GM23338 (cell line): ENCODE data around the gene MLLT3. TPM values are rescaled to one million over a fixed set of nuclear protein-coding genes. Genes with fewer than 3 reads are reported as not detected.

Experiments used
- ATAC-seq: fragments of 200-7000 bp; cut with Tn5 transposase; 3 replicates; pipeline ENCODE4 v1.9.1; 2020
- DNase-seq: peaks from one replicate; pipeline ENCODE4 v3.0.0-alpha.2; 2015; ENCODE audit warnings: low spot score
- H2AFZ ChIP-seq: fragments of 200-600 bp; sonication (generic); 2 replicates; pipeline ENCODE4 v1.8.0; 2016; ENCODE audit warnings: antibody characterized with exemption, mild to moderate bottlenecking, moderate library complexity
- H3F3A ChIP-seq: fragments of 200-600 bp; sonication (generic); replicated peaks from 2 replicates; pipeline ENCODE4 v1.8.0; 2017; ENCODE audit warnings: antibody characterized with exemption, mixed run types, low read depth
- H3K27ac ChIP-seq: fragments of 200-600 bp; sonication (generic); 2 replicates; pipeline ENCODE4 v1.6.1; 2016; ENCODE audit warnings: low read depth
- H3K27me3 ChIP-seq: fragments of 200-600 bp; sonication (generic); 2 replicates; pipeline ENCODE4 v1.8.0; 2016; ENCODE audit warnings: mild to moderate bottlenecking, mixed run types, moderate library complexity; ENCODE audit not compliant: insufficient read depth
- H3K36me3 ChIP-seq: fragments of 200-600 bp; sonication (generic); 2 replicates; pipeline ENCODE4 v1.8.0; 2016; ENCODE audit warnings: mild to moderate bottlenecking; ENCODE audit not compliant: insufficient read depth
- H3K4me1 ChIP-seq: fragments of 200-600 bp; sonication (generic); 2 replicates; pipeline ENCODE4 v1.8.0; 2016; ENCODE audit warnings: mild to moderate bottlenecking, moderate library complexity; ENCODE audit not compliant: insufficient read depth
- H3K4me2 ChIP-seq: fragments of 200-600 bp; sonication (generic); 2 replicates; pipeline ENCODE4 v1.7.1; 2017; ENCODE audit warnings: mixed run types
- H3K4me3 ChIP-seq: fragments of 200-600 bp; sonication (generic); 2 replicates; pipeline ENCODE4 v1.6.1; 2016; ENCODE audit warnings: mixed run types
- H3K79me2 ChIP-seq: fragments of 200-600 bp; sonication (generic); replicated peaks from 2 replicates; pipeline ENCODE4 v1.8.0; 2017; ENCODE audit warnings: mild to moderate bottlenecking; ENCODE audit not compliant: insufficient read depth
- H3K9me2 ChIP-seq: fragments of 200-600 bp; sonication (generic); 2 replicates; pipeline ENCODE4 v1.8.0; 2017; ENCODE audit not compliant: insufficient read depth
- H4K20me1 ChIP-seq: fragments of 200-600 bp; sonication (generic); replicated peaks from 2 replicates; pipeline ENCODE4 v1.8.0; 2017; ENCODE audit warnings: mild to moderate bottlenecking; ENCODE audit not compliant: insufficient read depth
- H3K27ac Mint-ChIP-seq: 2 replicates; pipeline ENCODE4 v1.8.0; 2020; ENCODE audit warnings: inconsistent platforms, mild to moderate bottlenecking, moderate library complexity, mixed read lengths
- H3K27me3 Mint-ChIP-seq: 3 replicates; pipeline ENCODE4 v1.8.0; 2022; ENCODE audit warnings: low read depth, mild to moderate bottlenecking, moderate library complexity, mixed read lengths, inconsistent platforms; ENCODE audit not compliant: insufficient read depth, poor library complexity
- H3K36me3 Mint-ChIP-seq: 3 replicates; pipeline ENCODE4 v1.8.0; 2021; ENCODE audit warnings: low read depth, mild to moderate bottlenecking, inconsistent platforms, moderate library complexity, mixed read lengths
- H3K4me1 Mint-ChIP-seq: 3 replicates; pipeline ENCODE4 v1.8.0; 2020; ENCODE audit warnings: mild to moderate bottlenecking, inconsistent platforms, mixed read lengths
- H3K4me3 Mint-ChIP-seq: 3 replicates; pipeline ENCODE4 v1.8.0; 2021; ENCODE audit warnings: moderate library complexity, mild to moderate bottlenecking, inconsistent platforms, mixed read lengths
- H3K9me3 Mint-ChIP-seq: 3 replicates; pipeline ENCODE4 v1.8.0; 2020; ENCODE audit warnings: moderate library complexity, mild to moderate bottlenecking, inconsistent platforms, mixed read lengths
- CREB1 ChIP-seq: fragments of 250-450 bp; sonication (Bioruptor Pico); IDR thresholded peaks from 2 replicates; pipeline ENCODE4 v1.5.0; 2020; ENCODE audit warnings: low read depth, mild to moderate bottlenecking, moderate library complexity
- EZH2 ChIP-seq: fragments of 200-600 bp; sonication (generic); IDR thresholded peaks from one replicate; pipeline ENCODE4 v1.8.0; 2017; ENCODE audit warnings: antibody characterized with exemption, mild to moderate bottlenecking, low read depth; ENCODE audit not compliant: unreplicated experiment
- EZH2phosphoT487 ChIP-seq: fragments of 200-600 bp; sonication (generic); IDR thresholded peaks from one replicate; pipeline ENCODE4 v1.8.1; 2018; ENCODE audit warnings: antibody characterized with exemption; ENCODE audit not compliant: unreplicated experiment
- JUNB ChIP-seq: IDR thresholded peaks from one replicate; pipeline ENCODE4 v1.6.1; 2016; ENCODE audit warnings: antibody characterized with exemption; ENCODE audit not compliant: unreplicated experiment
- NANOG ChIP-seq: IDR thresholded peaks from 2 replicates; pipeline ENCODE4 v1.6.1; 2016; ENCODE audit warnings: antibody characterized with exemption, borderline replicate concordance
- POLR2AphosphoS5 ChIP-seq: IDR thresholded peaks from 2 replicates; pipeline ENCODE4 v1.6.1; 2016; ENCODE audit warnings: antibody characterized with exemption, low read depth
- STAT1 ChIP-seq: IDR thresholded peaks from one replicate; pipeline ENCODE4 v1.6.1; 2016; ENCODE audit warnings: antibody characterized with exemption; ENCODE audit not compliant: unreplicated experiment
- ZNF114 ChIP-seq: fragments of 250-450 bp; sonication (Bioruptor Pico); IDR thresholded peaks from 2 replicates; pipeline ENCODE4 v1.5.0; 2020; ENCODE audit warnings: mild to moderate bottlenecking, moderate library complexity
- ZNF331 ChIP-seq: fragments of 250-450 bp; sonication (Bioruptor Pico); IDR thresholded peaks from 2 replicates; pipeline ENCODE4 v1.5.0; 2020; ENCODE audit warnings: low read depth, mild to moderate bottlenecking, moderate library complexity
- polyA plus RNA-seq: library from polyadenylated mRNA; unstranded; fragments of >200 nt; fragmentation: Nextera tagmentation; extraction: Ambion mirVana; gene quantifications from 2 replicates; pipeline ENCODE4 v1.2.1, GENCODE V29; 2016
- total RNA-seq: library from RNA; depleted of rRNA; stranded (reverse); fragments of >200 nt; shearing (Covaris generic); gene quantifications from 2 replicates; pipeline ENCODE4 v1.2.3, GENCODE V29; 2014
- TF ChIP-seq, protein P1 (sequence below): IDR thresholded peaks from one replicate; pipeline ENCODE4 v1.6.1; 2018; ENCODE audit warnings: antibody characterized with exemption; ENCODE audit not compliant: unreplicated experiment
- TF ChIP-seq, protein P2 (sequence below), 2 experiments: fragments of 200-600 bp in 1 of 2; sonication (generic) in 1 of 2; conservative IDR thresholded peaks; 2 replicates each; pipeline versions ENCODE4 v1.5.1 to v1.6.1; 2016 to 2017; ENCODE audit warnings: antibody characterized with exemption in 2 of 2, low read depth in 2 of 2, mild to moderate bottlenecking in 2 of 2, moderate library complexity in 1 of 2
- TF ChIP-seq, protein P3 (sequence below): IDR thresholded peaks from 2 replicates; pipeline ENCODE4 v1.6.1; 2016; ENCODE audit warnings: antibody characterized with exemption

MLLT3 gene
- total and polyA plus RNA-seq, 2 experiments from 2014 or later = 7.5 to 9.5 TPM

DNA sequence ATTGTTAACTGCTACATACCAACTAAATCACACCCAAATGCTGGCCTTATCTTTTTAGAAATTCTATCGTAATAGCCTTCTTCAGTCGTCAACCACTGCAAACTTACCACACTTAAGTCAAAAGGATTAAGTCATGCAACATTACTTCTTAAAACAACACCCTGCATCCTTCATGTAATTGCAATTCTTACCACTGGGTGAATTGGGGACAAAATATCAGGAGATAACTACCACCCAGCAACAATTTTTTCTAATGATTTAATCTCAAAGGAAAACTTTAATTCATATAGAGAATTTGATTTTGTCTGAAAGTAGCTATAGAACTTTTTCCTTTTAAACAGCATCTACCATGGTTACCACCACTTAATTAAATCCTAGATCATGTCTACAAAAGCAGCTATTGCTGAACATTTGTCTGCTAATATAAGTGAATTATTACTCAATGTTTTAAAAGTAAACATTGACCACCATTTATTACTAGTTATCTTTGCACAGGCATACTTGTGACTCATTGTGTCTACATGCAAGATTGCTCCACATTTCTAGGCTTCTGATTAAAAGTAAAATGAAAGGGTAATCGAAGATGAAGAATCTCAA lies 10.5 kb downstream of the MLLT3 start:
- Histone ChIP-seq H3K4me2 (no peak overlapping the region), H3K27me3 (no peaks in the 10 kb centered on the region)

DNA sequence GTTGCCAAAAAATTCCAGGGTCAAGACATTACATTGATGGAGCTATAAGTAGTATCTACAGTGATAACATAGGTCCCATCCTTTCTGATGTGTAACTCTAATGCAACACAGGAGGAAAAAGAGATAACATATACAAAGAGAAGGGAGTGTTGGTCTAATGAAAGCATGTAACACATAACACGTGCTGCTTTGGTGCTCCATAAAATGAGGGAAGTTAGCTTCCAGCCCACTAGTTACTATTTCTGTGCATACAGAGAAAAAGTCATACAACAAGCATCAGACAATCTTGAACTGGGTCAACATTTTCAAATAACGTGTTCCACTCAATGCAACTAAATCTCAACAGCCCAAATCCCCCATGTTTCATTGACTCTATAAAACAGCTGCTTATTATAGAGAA lies 11.7 kb downstream of the MLLT3 start:
- H3K4me3 ChIP-seq = no peak overlapping the region
- H3K36me3 ChIP-seq = no peaks in the 10 kb centered on the region
- no peaks in the 10 kb centered on the region for H4K20me1 ChIP-seq
- H3K27me3 ChIP-seq = no peaks in the 10 kb centered on the region
- no peaks in the 10 kb centered on the region for H3F3A ChIP-seq
- no peak overlapping the region for H2AFZ ChIP-seq
- DNase-seq (no peak), ATAC-seq (no peak)
- H3K9me2 ChIP-seq = no peaks in the 10 kb centered on the region
- no peak overlapping the region for H3K4me2 ChIP-seq
- Mint-ChIP-seq H3K36me3 (no peaks in the 10 kb centered on the region), H3K4me3 (no peak overlapping the region), H3K4me1 (peaks cover 10% of the 10 kb centered on the region), H3K27ac (no peak overlapping the region), H3K9me3 (no peaks in the 10 kb centered on the region), H3K27me3 (no peaks in the 10 kb centered on the region)
- H3K79me2 ChIP-seq = no peaks in the 10 kb centered on the region
- no peak overlapping the region; the same call in 1 of the 2 replicates for H3K27ac ChIP-seq
- H3K4me1 ChIP-seq = peaks cover 8% of the 10 kb centered on the region; the same call in 1 of the 2 replicates
- TF ChIP-seq NANOG (no peak), STAT1 (no peak), CREB1 (CRISPR knock-in tag) (no peak), JUNB (no peak), ZNF331 (CRISPR knock-in tag) (no peak), POLR2AphosphoS5 (no peak), EZH2phosphoT487 (no peak)
- TF ChIP-seq, protein P1, sequence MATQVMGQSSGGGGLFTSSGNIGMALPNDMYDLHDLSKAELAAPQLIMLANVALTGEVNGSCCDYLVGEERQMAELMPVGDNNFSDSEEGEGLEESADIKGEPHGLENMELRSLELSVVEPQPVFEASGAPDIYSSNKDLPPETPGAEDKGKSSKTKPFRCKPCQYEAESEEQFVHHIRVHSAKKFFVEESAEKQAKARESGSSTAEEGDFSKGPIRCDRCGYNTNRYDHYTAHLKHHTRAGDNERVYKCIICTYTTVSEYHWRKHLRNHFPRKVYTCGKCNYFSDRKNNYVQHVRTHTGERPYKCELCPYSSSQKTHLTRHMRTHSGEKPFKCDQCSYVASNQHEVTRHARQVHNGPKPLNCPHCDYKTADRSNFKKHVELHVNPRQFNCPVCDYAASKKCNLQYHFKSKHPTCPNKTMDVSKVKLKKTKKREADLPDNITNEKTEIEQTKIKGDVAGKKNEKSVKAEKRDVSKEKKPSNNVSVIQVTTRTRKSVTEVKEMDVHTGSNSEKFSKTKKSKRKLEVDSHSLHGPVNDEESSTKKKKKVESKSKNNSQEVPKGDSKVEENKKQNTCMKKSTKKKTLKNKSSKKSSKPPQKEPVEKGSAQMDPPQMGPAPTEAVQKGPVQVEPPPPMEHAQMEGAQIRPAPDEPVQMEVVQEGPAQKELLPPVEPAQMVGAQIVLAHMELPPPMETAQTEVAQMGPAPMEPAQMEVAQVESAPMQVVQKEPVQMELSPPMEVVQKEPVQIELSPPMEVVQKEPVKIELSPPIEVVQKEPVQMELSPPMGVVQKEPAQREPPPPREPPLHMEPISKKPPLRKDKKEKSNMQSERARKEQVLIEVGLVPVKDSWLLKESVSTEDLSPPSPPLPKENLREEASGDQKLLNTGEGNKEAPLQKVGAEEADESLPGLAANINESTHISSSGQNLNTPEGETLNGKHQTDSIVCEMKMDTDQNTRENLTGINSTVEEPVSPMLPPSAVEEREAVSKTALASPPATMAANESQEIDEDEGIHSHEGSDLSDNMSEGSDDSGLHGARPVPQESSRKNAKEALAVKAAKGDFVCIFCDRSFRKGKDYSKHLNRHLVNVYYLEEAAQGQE = no peak
- TF ChIP-seq, protein P2, sequence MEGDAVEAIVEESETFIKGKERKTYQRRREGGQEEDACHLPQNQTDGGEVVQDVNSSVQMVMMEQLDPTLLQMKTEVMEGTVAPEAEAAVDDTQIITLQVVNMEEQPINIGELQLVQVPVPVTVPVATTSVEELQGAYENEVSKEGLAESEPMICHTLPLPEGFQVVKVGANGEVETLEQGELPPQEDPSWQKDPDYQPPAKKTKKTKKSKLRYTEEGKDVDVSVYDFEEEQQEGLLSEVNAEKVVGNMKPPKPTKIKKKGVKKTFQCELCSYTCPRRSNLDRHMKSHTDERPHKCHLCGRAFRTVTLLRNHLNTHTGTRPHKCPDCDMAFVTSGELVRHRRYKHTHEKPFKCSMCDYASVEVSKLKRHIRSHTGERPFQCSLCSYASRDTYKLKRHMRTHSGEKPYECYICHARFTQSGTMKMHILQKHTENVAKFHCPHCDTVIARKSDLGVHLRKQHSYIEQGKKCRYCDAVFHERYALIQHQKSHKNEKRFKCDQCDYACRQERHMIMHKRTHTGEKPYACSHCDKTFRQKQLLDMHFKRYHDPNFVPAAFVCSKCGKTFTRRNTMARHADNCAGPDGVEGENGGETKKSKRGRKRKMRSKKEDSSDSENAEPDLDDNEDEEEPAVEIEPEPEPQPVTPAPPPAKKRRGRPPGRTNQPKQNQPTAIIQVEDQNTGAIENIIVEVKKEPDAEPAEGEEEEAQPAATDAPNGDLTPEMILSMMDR (conservative IDR thresholded peaks at IDR 0.05; ENCODE audit: low read depth in 2 of 2) = no peak

More for the DNA sequence above, 10.5 kb downstream of the MLLT3 start:
- H3K4me3 Mint-ChIP-seq = no peak overlapping the region
- no peak for TF ChIP-seq STAT1
- no peak for TF ChIP-seq ZNF114 (CRISPR knock-in tag)
- TF ChIP-seq ZNF331 (CRISPR knock-in tag) = no peak
- TF ChIP-seq, protein P3, sequence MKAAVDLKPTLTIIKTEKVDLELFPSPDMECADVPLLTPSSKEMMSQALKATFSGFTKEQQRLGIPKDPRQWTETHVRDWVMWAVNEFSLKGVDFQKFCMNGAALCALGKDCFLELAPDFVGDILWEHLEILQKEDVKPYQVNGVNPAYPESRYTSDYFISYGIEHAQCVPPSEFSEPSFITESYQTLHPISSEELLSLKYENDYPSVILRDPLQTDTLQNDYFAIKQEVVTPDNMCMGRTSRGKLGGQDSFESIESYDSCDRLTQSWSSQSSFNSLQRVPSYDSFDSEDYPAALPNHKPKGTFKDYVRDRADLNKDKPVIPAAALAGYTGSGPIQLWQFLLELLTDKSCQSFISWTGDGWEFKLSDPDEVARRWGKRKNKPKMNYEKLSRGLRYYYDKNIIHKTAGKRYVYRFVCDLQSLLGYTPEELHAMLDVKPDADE = no peak
- no peak for TF ChIP-seq NANOG
- no peak for TF ChIP-seq POLR2AphosphoS5
- no peak for TF ChIP-seq EZH2
- TF ChIP-seq, protein P2 (conservative IDR thresholded peaks at IDR 0.05; ENCODE audit: low read depth in 2 of 2) = peak in 1 of 2 experiments; percentile 52; a peak in 3 of 4 replicates
- ATAC-seq (peak; percentile 55), DNase-seq (peak; percentile 62)
- no peak overlapping the region for H2AFZ ChIP-seq
- H3K27ac Mint-ChIP-seq = no peak overlapping the region
- peaks cover 2% of the 10 kb centered on the region; the same call in 2 of the 3 replicates for H3K4me1 Mint-ChIP-seq
- H3K27me3 Mint-ChIP-seq = no peaks in the 10 kb centered on the region
- H3F3A ChIP-seq = no peaks in the 10 kb centered on the region
- no peaks in the 10 kb centered on the region for H4K20me1 ChIP-seq
- H3K9me2 ChIP-seq = no peaks in the 10 kb centered on the region
- no peaks in the 10 kb centered on the region for H3K36me3 ChIP-seq
- H3K9me3 Mint-ChIP-seq = no peaks in the 10 kb centered on the region
- H3K27ac ChIP-seq = no peak overlapping the region
- no peaks in the 10 kb centered on the region for H3K4me1 ChIP-seq
- H3K4me3 ChIP-seq = no peak overlapping the region
- no peaks in the 10 kb centered on the region for H3K36me3 Mint-ChIP-seq
- no peaks in the 10 kb centered on the region for H3K79me2 ChIP-seq
